Measurements from ENCODE around the gene ZNF598.

GRCh38 chr16:2040787-2041522, 31.3 kb upstream of the ZNF598 start:
- TF ChIP-seq POLR2A (IDR thresholded peaks at IDR 0.05), result no peak
- TF ChIP-seq CTCF (IDR thresholded peaks at IDR 0.05), result no peak
